ENCODE data around the gene SLIT3. TPM values are rescaled to one million over a fixed set of nuclear protein-coding genes. Genes with fewer than 3 reads are reported as not detected.

Gene SLIT3
- total and polyA plus RNA-seq, 2 donors from 2014 or later: 14.5 to 54.1 TPM

GRCh38 chr5:168697034-168697720, 603.8 kb downstream of the SLIT3 start:
- intact Hi-C loops (cut with DNase I): no loop called here
- no peak for DNase-seq
- Histone ChIP-seq H3K27ac (ENCODE audit: low read depth in 2 of 2, low read length in 2 of 2) (no peak overlapping the region), H3K27me3 (ENCODE audit: control insufficient read depth, insufficient read depth, low read length) (no peaks in the 10 kb centered on the region), H3K9me3 (ENCODE audit: control insufficient read depth in 2 of 3, insufficient read depth in 1 of 3, low read length in 3 of 3) (no peaks in the 10 kb centered on the region), H3K4me1 (ENCODE audit: control insufficient read depth in 2 of 3, insufficient read depth in 2 of 3, low read depth in 1 of 3, low read length in 3 of 3) (no peaks in the 10 kb centered on the region), H3K4me3 (ENCODE audit: low read length in 3 of 3) (no peak overlapping the region), H3K9ac (ENCODE audit: low read length in 3 of 3) (no peak overlapping the region), H3K36me3 (ENCODE audit: control insufficient read depth in 2 of 3, insufficient read depth in 3 of 3, low read length in 3 of 3) (no peaks in the 10 kb centered on the region)
- TF ChIP-seq CTCF (IDR thresholded peaks at IDR 0.05; ENCODE audit: borderline replicate concordance, extremely low read depth, insufficient read depth): no peak
- FAIRE-seq: no peak

DNA sequence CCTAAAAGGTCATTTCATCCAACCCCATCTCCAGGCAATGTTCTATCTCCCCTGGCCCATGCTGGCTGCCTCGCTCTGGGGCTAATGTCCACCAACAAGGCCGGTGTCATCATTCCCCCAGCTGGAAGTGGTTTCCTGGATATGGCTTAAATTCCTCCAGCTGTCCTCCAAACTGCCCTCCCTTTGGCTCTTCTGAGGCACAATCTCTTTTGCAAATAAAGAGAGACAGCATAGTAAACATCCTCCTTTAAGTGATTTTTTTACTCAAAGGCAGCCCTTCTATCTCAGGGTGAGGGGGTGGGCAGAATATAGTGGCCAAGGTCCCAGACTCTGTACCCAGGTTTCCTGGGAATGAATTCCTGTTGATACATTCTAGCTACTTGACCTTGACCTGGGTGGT, 604.3 kb downstream of the SLIT3 start:
- H3K36me3 ChIP-seq (ENCODE audit: control insufficient read depth in 2 of 3, insufficient read depth in 3 of 3, low read length in 3 of 3): no peaks in the 10 kb centered on the region
- H3K27me3 ChIP-seq (ENCODE audit: control insufficient read depth, insufficient read depth, low read length): no peaks in the 10 kb centered on the region
- peak in 1 of 5 donors; percentile 30 for DNase-seq
- FAIRE-seq: no peak
- intact Hi-C loops (cut with DNase I): no loop called here
- H3K4me3 ChIP-seq (ENCODE audit: low read length in 3 of 3): no peak overlapping the region
- H3K9me3 ChIP-seq (ENCODE audit: control insufficient read depth in 2 of 3, insufficient read depth in 1 of 3, low read length in 3 of 3): no peaks in the 10 kb centered on the region
- H3K4me1 ChIP-seq (ENCODE audit: control insufficient read depth in 2 of 3, insufficient read depth in 2 of 3, low read depth in 1 of 3, low read length in 3 of 3): no peaks in the 10 kb centered on the region
- no peak overlapping the region for H3K27ac ChIP-seq (ENCODE audit: low read depth in 2 of 2, low read length in 2 of 2)
- no peak overlapping the region for H3K9ac ChIP-seq (ENCODE audit: low read length in 3 of 3)
- TF ChIP-seq CTCF (IDR thresholded peaks at IDR 0.05; ENCODE audit: borderline replicate concordance, extremely low read depth, insufficient read depth): no peak

DNA sequence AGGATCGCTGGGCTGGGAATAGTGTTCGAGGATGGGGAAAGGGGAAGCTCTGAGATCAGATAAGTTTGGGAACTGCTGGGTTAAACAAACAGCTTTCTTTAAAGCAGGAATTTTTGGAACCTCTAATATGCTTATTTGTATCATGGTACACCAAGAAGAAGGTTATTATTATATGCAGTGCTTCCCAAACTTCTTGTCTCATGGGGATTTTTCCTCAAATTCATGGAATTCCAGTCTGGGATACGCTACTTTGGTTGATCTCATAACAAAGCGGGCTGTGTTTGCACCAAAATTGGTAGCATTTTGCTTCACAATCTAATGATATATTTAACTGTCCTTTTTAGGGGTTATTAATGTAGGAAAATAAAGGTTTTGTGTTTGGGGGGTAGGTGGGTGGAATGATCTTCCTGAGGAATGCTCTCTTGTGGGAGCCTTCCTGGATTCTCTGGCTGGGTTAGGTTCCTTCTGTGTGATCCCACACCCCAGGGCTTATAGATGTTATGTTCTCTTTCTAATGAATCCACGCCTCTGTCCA, 605.6 kb downstream of the SLIT3 start:
- FAIRE-seq (no peak), DNase-seq (no peak)
- Histone ChIP-seq H3K4me1 (ENCODE audit: control insufficient read depth in 2 of 3, insufficient read depth in 2 of 3, low read depth in 1 of 3, low read length in 3 of 3) (no peaks in the 10 kb centered on the region), H3K4me3 (ENCODE audit: low read length in 3 of 3) (no peak overlapping the region), H3K27ac (ENCODE audit: low read depth in 2 of 2, low read length in 2 of 2) (no peak overlapping the region), H3K9me3 (ENCODE audit: control insufficient read depth in 2 of 3, insufficient read depth in 1 of 3, low read length in 3 of 3) (no peaks in the 10 kb centered on the region), H3K27me3 (ENCODE audit: control insufficient read depth, insufficient read depth, low read length) (no peaks in the 10 kb centered on the region), H3K36me3 (ENCODE audit: control insufficient read depth in 2 of 3, insufficient read depth in 3 of 3, low read length in 3 of 3) (no peaks in the 10 kb centered on the region), H3K9ac (ENCODE audit: low read length in 3 of 3) (no peak overlapping the region)
- no peak for TF ChIP-seq CTCF (IDR thresholded peaks at IDR 0.05; ENCODE audit: borderline replicate concordance, extremely low read depth, insufficient read depth)
- intact Hi-C loops (cut with DNase I): no loop called here
